ENCODE measurements around the gene BRD3OS.

Gene BRD3OS

GRCh38 chr9:134035041-134036039, 10.1 kb downstream of the BRD3OS start:
- DNase-seq, result no peak

DNA sequence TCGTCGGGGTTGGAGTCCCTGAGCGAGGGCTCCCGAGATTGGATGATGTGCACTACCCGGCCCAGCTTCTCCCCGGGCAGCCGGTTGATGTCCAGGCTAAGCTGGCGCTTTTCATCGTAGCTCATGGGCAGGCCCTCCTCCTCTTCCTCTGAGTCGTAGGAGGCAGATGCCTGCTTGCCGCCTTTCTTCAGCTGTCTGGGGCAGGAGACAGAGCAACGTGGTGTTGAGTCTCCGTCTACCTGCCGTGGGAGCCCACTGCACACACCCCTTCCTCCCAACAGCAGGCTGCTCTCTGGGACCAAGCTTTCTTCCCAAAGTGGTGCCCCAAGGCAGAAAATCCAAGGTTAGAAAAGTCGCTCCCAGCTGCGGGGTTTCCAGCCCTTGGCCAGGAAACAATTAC, 10.8 kb downstream of the BRD3OS start:
- no peak for DNase-seq

DNA sequence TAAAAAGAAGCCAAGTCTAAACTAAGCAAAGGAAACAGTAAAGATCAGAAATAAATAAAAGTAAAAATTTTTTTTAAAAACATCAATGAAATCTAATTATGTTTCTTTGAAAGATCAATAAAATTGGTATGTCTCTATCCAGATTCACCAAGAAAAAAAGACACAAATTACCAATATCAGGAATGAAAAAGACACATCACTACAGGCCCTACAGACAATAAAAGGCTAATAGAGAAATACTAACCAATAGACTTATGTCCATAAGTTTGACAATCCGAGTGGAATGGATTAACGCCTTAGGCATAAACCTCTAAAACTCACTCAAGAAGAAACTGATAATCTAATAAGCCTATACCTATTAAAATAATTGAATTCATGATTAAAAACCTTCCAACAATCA, 12.4 kb downstream of the BRD3OS start:
- DNase-seq, result no peak

- no peak for DNase-seq
Measured at GRCh38 chr9:134039386-134040175, 14.3 kb downstream of the BRD3OS start.

DNA sequence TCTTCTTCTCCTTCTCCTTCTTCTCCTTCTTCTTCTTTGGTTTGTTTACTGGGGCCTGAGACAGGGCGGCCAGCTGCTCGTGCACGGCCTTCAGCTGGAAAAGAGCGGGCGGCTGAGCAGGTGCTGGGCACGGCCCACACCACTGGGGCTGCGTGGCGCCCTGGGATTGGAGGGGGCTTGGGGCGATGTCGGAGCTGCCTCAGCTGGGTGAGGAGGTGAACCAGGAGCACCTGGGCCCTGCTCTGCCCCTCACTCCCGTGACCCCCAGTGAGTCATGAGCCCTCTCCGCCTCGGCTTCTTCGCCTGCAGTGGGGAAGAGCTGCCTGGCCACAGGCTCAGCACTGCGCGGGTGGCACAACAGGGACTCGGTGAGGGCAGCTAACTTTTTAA, 14.9 kb downstream of the BRD3OS start:
- no peak for DNase-seq

- peak in 1 of 2 donors; percentile 23 for DNase-seq
Measured at GRCh38 chr9:134040781-134041648, 15.7 kb downstream of the BRD3OS start.

GRCh38 chr9:134041649-134041962, 16.3 kb downstream of the BRD3OS start:
- DNase-seq, result no peak

DNA sequence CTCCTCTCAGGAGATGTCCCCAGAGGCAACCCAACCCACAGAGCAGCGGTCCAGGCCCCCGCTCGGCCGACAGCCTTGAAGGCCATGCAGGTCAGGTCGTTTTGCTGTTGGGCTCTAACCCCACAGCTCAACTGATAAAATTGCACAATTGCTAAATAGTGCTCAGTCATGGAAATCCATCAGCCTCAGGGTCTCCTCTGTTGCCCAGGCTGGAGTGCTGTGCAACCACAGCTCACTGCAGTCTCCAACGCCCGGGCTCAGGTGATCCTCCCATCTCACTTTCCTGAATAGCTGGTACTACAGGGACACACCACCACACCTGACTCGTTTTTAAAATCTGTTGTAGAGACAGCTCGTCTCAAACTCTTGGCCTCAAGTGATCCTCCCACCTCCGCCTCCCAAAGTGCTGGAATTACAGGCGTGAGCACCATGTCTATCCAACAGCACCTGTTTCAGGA, 18.3 kb downstream of the BRD3OS start:
- DNase-seq, result no peak

- no peak for DNase-seq
Measured at GRCh38 chr9:134044944-134045343, 19.7 kb downstream of the BRD3OS start.

DNA sequence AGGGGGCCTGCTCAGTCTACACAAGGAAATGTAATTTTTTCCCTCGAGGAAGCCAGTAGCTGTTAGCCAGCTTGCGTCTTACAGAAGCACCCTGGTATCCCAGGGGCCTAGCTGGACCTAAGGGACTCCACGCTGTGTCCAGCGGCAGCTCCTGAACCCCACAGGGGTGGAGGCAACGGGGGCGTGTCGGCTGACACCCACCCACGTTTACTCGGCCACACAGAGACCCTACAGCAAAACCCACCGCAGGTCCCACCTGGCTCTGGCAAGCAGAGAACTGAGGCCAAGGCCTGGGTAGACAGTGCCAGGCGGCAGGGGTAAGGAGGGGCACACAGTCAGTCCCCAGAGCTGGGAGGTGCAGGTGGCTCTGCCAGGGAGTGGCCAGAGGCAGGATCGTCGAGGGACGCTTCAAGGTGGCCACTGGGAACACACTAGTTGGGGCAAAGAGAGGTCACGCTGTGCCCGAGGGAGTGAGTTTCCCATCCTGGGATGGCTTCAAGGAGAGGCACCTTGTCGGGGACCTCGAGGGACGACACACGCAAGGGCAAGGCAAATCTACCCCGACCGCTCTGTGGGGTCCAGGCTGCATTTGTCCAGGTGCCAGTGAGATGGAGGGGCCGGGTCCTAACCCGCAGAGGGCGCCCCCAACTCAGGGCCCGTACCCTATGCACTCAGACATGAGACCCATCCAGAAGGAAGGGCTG, 20.7 kb downstream of the BRD3OS start:
- no peak for DNase-seq

GRCh38 chr9:134046894-134047681, 21.8 kb downstream of the BRD3OS start:
- no peak for DNase-seq

- DNase-seq, result no peak
Measured at GRCh38 chr9:134047868-134048581, 22.7 kb downstream of the BRD3OS start.

- no peak for DNase-seq
Measured at GRCh38 chr9:134048582-134048968, 23.3 kb downstream of the BRD3OS start.

DNA sequence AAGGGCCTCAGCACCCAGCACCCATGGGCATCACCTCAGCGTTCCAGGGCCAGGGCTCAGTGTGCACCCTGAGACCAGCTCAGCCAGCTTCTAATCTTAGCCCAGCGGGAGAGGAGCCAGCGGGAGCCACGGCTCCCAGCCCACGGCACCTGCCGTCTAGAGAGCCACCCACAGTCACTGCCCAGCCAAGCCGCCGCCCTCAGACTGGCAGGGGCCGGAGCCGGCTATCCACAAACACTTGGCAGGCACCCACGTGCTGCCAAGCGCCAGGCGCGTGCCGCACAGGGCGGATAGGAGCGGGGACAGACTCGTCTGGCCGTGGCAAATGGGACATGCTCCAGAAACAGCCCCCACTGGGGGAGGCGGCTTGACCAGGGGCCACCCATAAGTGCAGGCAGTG, 24.0 kb downstream of the BRD3OS start:
- DNase-seq, result no peak

DNA sequence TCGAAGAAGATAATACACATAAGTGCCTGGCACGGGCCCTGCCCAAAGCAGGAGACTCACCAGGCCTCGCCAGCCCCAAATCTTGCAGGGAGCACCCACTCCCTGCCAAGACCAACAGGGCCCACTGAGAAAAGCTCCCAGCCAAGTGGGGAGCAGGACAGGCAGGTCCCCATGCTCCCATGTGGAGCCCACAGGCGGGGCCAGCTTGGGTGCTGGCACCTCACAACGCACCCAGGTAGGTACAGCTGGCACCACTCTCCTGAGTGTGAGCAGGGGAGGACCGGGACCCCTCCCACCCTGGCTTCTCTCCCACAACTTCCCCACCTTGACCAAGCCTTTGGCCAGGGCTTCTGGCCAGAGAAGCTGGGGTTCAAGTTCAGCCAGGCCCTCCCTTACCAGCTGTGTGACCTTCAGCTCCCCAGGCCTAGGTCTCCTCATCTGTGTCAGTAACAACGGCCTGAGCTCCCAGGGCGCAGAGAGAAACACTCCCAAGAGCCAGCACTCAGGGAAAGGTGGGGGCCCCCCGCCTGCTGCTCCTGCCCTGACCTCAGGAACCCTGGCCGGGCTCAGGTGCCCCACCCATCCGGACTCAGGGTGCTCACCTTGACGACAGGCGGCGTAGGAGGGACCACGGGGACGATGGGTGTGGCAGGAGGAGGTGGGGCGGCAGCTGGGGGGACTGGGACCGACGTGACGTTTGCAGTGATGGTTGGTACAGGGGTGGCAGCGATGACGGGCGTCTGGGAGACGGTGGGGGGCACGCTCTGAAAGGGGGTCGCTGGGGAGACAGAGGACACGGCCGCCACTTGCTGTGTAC, 24.7 kb downstream of the BRD3OS start:
- no peak for DNase-seq

DNA sequence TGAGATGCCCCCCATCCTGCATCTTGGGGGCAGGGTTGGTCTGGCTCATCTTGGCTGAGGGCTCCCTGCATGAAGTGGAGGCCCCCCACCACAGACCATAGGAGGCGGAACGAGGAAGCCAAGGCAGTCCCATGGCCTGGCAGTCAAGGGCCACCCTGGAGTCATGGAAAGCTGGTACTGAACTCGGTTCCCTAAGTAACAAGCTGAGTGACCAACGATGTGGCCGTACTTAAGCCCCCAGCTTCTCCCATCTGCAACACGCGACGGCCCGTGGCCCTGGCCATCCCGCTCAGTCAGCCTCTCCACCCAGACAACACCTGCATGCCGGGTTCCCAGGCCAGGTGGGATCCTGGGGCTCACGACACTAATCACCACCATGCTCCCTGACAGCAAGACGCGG, 25.4 kb downstream of the BRD3OS start:
- DNase-seq, result no peak

DNA sequence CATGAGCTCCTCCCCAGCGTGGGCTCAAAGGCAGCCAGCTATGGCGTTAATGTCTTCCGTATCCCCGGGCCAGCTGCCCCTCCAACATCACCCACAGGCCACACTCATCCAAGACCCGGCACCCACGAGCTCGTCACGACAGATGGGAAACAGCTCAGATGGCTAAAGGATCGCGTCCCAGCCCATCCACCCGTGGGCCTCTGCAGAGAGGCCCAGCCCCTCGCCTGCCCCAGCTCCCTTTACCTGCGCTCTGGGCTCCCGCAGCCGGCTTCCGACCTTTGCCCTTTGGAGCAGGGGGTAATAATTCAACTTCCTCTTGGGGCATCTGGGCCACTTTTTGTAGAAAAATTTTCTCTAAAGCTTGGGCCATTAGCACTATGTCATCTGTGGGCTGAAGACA, 26.0 kb downstream of the BRD3OS start:
- DNase-seq, result no peak

DNA sequence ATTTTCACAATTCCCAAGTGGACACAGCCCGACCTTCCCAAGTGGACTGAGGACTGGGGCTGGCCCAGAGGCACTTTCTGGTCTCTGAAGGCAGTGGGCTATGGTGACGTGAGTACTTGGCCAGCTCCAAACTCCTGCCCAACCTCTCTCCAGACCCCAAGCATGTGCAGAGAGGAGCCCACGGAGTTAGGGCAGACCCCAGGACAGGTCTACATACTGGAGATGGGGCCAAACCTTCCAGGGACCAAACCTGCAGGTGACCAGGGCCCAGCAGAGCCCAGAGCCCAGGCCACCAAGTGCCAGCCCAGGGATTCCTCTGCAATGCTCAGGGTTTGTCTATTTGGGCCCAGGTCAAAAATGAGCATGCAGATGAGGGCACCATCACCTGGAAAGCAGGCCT, 27.2 kb downstream of the BRD3OS start:
- DNase-seq, result no peak

DNA sequence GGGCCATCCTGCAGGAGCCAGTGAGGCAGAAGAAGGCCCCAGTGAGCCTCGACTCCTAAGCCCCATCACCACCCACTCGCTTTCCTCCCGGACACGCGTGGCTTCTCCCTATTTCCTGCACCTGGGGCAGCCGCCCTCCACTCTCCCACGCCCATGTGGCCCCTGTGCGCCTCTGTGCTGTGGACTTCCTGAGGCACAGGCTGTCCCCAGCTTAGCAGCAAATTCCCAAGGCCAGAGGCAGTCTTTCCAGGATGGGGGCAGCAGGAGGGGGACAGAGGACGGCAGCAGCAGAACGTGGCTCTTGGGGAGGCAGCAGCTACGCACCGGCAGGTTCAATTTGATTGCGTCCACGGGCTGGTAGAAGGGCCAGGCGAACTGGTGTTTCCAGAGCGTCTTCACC, 27.7 kb downstream of the BRD3OS start:
- no peak for DNase-seq

DNA sequence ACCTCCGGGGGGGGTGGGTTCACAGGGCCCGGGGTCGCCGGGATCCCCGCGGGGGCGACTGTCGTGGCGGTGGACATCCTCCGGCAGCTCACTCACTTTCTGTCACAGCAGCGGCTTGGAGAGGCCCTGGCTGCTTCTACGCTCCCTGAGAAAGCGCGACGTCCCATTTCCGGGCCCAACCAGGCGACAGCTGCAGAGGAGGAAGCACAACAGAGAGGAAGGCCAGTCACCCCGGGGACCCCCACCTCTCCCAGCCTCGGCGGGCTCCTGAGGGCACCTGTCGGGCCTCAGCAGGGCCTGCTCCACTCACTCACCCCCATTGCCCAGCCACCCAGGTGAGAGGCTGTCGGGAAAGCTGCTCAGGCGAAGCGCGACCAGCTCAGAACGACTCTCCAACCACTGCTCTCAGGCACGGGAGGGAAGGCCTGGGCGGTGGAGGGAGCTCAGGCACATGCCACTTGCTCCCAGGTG, 28.2 kb downstream of the BRD3OS start:
- no peak for DNase-seq
